Measurements from ENCODE around the gene RPP38. TPM values are rescaled to one million over a fixed set of nuclear protein-coding genes. Genes with fewer than 3 reads are reported as not detected.

RPP38 gene
- total RNA-seq, 1 experiment from 2014 or later: 20.4 TPM

GRCh38 chr10:15149042-15149771 lies 52.1 kb downstream of the RPP38 start:
- DNase-seq (ENCODE audit: low read depth): no peak

GRCh38 chr10:15150563-15150962 lies 53.4 kb downstream of the RPP38 start:
- DNase-seq (ENCODE audit: low read depth): no peak

GRCh38 chr10:15152556-15152955 lies 55.4 kb downstream of the RPP38 start:
- DNase-seq (ENCODE audit: low read depth): no peak

Other genes starting within 250 kb of the RPP38 start
- gene SUV39H2, start 218.5 kb upstream of the RPP38 start, total RNA-seq (2014; rRNA removed; shearing (Covaris generic)): 26.4 and 36.1 TPM in 2 replicates
- 4.6 and 10.4 TPM in 2 replicates for gene DCLRE1C, start 143.3 kb upstream of the RPP38 start, total RNA-seq (2014; rRNA removed; shearing (Covaris generic))
- gene MEIG1, start 138.0 kb upstream of the RPP38 start, total RNA-seq (2014; rRNA removed; shearing (Covaris generic)): not detected in 2 replicates
- gene OLAH, start 53.4 kb upstream of the RPP38 start, total RNA-seq (2014; rRNA removed; shearing (Covaris generic)): not detected in 2 replicates
- 0.27 and 0.39 TPM in 2 replicates for gene ACBD7, start 8.6 kb upstream of the RPP38 start, total RNA-seq (2014; rRNA removed; shearing (Covaris generic))
- gene NMT2, start 71.3 kb downstream of the RPP38 start, total RNA-seq (2014; rRNA removed; shearing (Covaris generic)): 38.1 and 44.0 TPM in 2 replicates

All from HT1080 (cell line).